Epithelial cell of esophagus (primary cell): ENCODE data around the gene HEPACAM.

Source experiments
- DNase-seq: peaks from one replicate; pipeline ENCODE4 v3.0.0; 2010; ENCODE audit warnings: low read depth
- H3K4me3 ChIP-seq: 2 replicates; pipeline ENCODE4 v1.5.1; 2011; ENCODE audit warnings: mild to moderate bottlenecking, low read length, control low read depth
- CTCF ChIP-seq: IDR thresholded peaks from 2 replicates; pipeline ENCODE4 v1.5.1; 2011; ENCODE audit warnings: low read depth, mild to moderate bottlenecking, low read length, control low read depth, inconsistent platforms; ENCODE audit not compliant: insufficient read depth; ENCODE audit errors: missing control alignments

HEPACAM gene

GRCh38 chr11:124891373-124891861 lies 44.4 kb downstream of the HEPACAM start:
- H3K4me3 ChIP-seq, result no peak overlapping the region
- no peak for TF ChIP-seq CTCF
- DNase-seq, result no peak

- H3K4me3 ChIP-seq, result no peak overlapping the region
- no peak for TF ChIP-seq CTCF
- DNase-seq, result no peak
Observed at GRCh38 chr11:124890683-124891372, 45.0 kb downstream of the HEPACAM start.

GRCh38 chr11:124890151-124890550 lies 45.7 kb downstream of the HEPACAM start:
- TF ChIP-seq CTCF, result no peak
- no peak for DNase-seq
- H3K4me3 ChIP-seq, result no peak overlapping the region

DNA sequence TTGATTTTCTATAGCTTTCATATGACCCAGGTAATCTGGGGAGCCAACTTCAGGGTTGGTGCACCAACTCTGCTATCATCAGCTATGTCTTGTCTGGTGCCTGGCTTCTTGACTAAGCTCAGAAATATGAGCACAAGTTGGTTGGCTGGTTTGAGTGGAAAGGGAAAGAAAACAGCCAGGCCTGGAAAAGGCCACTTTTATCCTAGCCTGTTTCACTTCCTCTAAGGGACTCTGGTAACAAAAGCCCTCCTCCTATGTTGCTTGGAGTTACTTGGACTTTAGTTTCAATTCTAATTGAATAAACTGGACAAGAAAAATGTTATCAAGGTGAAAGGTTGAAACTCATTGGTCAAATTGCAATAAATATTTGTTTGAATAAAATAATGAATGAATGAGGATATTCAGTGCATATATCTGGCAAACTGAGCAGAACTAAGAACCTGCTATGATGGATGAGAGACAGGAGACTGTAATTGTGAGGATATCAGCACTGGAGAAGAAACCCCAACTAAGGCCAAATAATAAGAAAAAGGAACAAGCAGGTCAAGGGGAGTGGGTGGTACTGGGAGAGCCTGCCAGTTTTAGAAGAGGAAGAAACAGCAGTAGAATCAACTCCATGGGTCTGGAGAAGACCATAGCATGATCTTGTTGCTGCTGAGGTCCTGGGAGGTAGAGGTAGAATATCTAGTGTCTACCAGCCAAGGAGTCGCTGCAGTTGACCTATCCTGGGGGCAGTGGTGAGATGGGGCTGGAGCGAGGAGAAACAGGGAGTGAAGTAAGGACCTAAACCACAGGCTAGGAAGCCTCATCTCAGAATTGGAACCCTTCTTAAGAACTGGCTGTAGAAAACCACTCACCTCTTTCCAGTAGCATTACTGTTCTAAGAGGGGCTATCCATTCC lies 46.4 kb downstream of the HEPACAM start:
- no peak for DNase-seq
- no peak for TF ChIP-seq CTCF

DNA sequence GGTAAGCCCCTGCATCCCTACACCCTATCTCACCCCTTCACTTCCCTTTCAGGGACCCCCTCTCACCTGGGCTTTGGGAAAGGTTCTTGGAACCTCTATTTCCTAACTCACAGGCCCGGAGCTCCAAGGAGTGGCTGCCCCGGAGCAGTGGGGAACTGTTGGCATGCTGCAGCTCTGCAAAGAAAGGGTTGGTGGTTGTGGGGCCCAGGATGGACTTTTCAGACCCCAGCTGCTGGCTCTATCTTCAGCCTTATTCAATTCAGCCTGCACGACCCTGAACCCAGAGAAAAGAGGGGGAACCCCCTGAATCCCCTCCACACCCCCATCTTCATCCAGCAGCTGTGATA lies 48.2 kb downstream of the HEPACAM start:
- TF ChIP-seq CTCF, result no peak
- no peak for DNase-seq
- H3K4me3 ChIP-seq, result no peak overlapping the region

More for the DNA sequence above, 46.4 kb downstream of the HEPACAM start:
- no peak overlapping the region for H3K4me3 ChIP-seq

DNA sequence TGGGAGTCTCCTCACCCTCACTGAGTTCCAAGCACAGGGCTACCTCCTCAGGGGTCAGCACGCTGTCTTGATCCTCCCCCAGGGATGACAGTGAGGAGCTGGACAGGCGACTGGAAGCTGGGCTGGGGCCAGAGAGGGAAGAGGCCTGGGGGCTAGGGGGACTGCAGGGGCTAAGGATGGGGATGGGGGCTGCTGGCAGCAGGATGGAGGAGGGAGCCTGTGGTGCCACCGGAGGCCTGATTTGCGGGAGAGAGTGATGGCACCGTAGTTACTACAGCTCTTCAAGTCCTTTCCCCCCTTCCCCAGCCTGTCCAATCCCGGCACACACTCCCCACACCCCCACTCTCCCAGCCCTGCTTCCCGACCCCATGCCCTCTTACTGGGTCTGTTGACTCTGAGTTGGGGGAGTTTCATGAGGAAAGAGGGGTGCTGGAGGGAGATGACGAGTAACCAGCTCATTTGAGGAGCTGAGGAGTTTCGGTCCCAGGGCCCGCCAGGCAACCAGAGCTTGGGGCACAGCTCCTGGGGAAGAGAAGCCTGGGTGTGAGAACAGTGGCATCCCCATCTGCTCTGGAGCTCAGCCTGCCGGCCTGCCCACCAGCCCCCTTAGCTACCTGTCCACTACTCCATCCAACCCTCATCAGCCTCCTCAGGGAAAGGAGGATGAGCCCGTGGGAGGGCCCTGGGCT lies 48.7 kb downstream of the HEPACAM start:
- no peak for DNase-seq
- H3K4me3 ChIP-seq, result no peak overlapping the region
- no peak for TF ChIP-seq CTCF
